ENCODE results near the gene GNAZ. TPM values are rescaled to one million over a fixed set of nuclear protein-coding genes. Genes with fewer than 3 reads are reported as not detected.
A peak's percentile ranks its signal among the peaks of the same experiment; 100 is the strongest.

The GNAZ gene
- total and polyA plus RNA-seq, 2 donors (not counting 1 experiment from before 2014, with no cell fraction given), result 2.8 to 9.1 TPM

DNA sequence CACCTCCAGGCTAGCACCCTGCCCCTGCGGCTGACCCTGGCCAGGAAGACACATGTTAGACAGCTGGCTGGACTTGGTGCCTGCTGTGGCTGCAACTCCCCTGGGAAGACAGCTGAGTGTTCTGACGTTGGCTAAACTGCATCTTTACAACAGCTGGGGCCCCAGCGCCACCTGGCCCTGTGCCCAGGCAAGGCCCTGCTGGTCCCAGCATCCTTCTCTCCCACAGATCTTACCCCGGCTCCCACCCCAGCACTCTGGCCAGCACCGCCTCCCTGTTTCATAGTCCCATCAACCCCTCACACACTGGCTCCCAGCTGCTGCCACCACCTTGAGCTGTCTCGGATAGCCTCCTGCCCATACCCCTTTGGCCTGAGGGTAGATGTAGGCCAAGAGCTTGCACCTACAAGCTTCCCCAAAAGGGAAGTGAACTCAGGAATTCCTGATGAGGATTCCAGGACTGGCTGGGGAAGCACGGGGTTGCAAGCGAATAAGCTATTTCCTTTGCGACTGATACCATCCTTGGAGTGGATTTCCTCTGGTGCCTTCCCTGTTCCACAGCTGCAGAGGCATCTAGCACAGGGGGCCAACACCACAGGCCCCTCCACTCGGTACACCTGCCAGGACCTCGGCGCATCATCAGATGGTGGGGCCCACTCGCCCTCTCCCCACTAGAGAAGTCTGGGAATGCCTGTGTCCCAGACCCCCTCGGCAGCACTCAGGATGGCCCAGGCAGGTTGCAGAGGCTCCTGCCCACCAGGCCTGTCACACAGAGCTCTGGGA lies 42.9 kb downstream of the GNAZ start:
- Mint-ChIP-seq H3K9me3 (ENCODE audit: insufficient read depth) (no peaks in the 10 kb centered on the region), H3K4me3 (no peak overlapping the region), H3K4me1 (peaks cover 3% of the 10 kb centered on the region), H3K27me3 (no peaks in the 10 kb centered on the region), H3K27ac (no peak overlapping the region)
- Histone ChIP-seq H3K27me3 (replicated peaks in 1 of 4; ENCODE audit: control extremely low read depth in 1 of 4, control insufficient read depth in 3 of 4, insufficient read depth in 4 of 4, low read length in 3 of 4) (no peaks in the 10 kb centered on the region), H3K79me2 (ENCODE audit: control insufficient read depth, insufficient read depth, low read length) (no peaks in the 10 kb centered on the region), H4K20me1 (ENCODE audit: control insufficient read depth, insufficient read depth, low read length, poor library complexity, severe bottlenecking) (no peaks in the 10 kb centered on the region), H3K9ac (ENCODE audit: low read length) (no peak overlapping the region), H3K4me2 (replicated peaks; ENCODE audit: low read depth, low read length, poor library complexity, severe bottlenecking) (no peak overlapping the region), H2AFZ (ENCODE audit: insufficient read depth, low read depth, low read length, poor library complexity, severe bottlenecking) (no peak overlapping the region), H3K36me3 (replicated peaks in 1 of 2; ENCODE audit: control extremely low read depth in 1 of 2, control insufficient read depth in 1 of 2, extremely low read depth in 1 of 2, insufficient read depth in 2 of 2, low read length in 1 of 2) (no peaks in the 10 kb centered on the region), H3K27ac (ENCODE audit: low read length in 2 of 2) (no peak overlapping the region), H3K9me3 (ENCODE audit: control extremely low read depth in 1 of 3, control insufficient read depth in 2 of 3, insufficient read depth in 1 of 3, low read length in 2 of 3) (no peaks in the 10 kb centered on the region), H3K4me1 (ENCODE audit: control insufficient read depth in 2 of 2, insufficient read depth in 2 of 2, low read length in 2 of 2) (no peaks in the 10 kb centered on the region), H3K4me3 (ENCODE audit: control extremely low read depth in 1 of 5, extremely low read depth in 1 of 5, insufficient read depth in 1 of 5, low read depth in 2 of 5, low read length in 4 of 5) (no peak overlapping the region)
- no peak for TF ChIP-seq CTCF (IDR thresholded peaks at IDR 0.05)
- no peak for TF ChIP-seq EZH2 (IDR thresholded peaks at IDR 0.05; ENCODE audit: borderline replicate concordance, insufficient read depth, low read depth, low read length, poor library complexity, severe bottlenecking)
- DNase-seq (no peak), ATAC-seq (ENCODE audit: low read depth) (peak; percentile 28)
- WGBS (ENCODE audit: insufficient coverage), result 64% methylated on average over 12 of the region's 14 CpGs
- ChIA-PET CTCF (interaction anchor here (0.6 to 2.5 kb wide), 5 partner anchors 14 to 178 kb away, joined by 3 to 10 read pairs (median 5); no protein-coding TSS in a partner anchor), POLR2A (no interaction called here)
- intact Hi-C loops (cut with micrococcal nuclease), result no loop called here

Data from B cell (primary cell).